ENCODE results near the gene DLK1. TPM values are rescaled to one million over a fixed set of nuclear protein-coding genes. Genes with fewer than 3 reads are reported as not detected.
A peak's percentile ranks its signal among the peaks of the same experiment; 100 is the strongest.

DLK1 gene
- polyA plus RNA-seq, 1 of the 3 experiments (the other 2 are of a cell fraction), result 1.7 TPM

- TF ChIP-seq PBX3 (IDR thresholded peaks at IDR 0.05) (no peak), NFIC (IDR thresholded peaks at IDR 0.05; ENCODE audit: borderline replicate concordance) (no peak), REST (IDR thresholded peaks at IDR 0.05; ENCODE audit: low read depth, low read length) (no peak), SIN3A (IDR thresholded peaks at IDR 0.05; ENCODE audit: borderline replicate concordance, low read depth, low read length) (no peak), EZH2phosphoT487 (IDR thresholded peaks at IDR 0.05; ENCODE audit: borderline replicate concordance, low read depth) (no peak)
These were observed 57.1 kb downstream of the DLK1 start (continued) for GRCh38 chr14:100783630-100784370.

GRCh38 chr14:100784523-100785337 lies 58.0 kb downstream of the DLK1 start:
- Histone ChIP-seq H3K4me3 (ENCODE audit: low read depth in 2 of 2, low read length in 1 of 2) (no peak overlapping the region), H3K27me3 (ENCODE audit: insufficient read depth) (no peaks in the 10 kb centered on the region), H3K79me2 (ENCODE audit: insufficient read depth) (no peaks in the 10 kb centered on the region), H3K36me3 (replicated peaks in 1 of 2; ENCODE audit: control insufficient read depth in 1 of 2, insufficient read depth in 2 of 2, low read length in 1 of 2) (no peaks in the 10 kb centered on the region), H3K4me2 (no peak overlapping the region), H3K4me1 (ENCODE audit: control insufficient read depth in 1 of 2, insufficient read depth in 2 of 2, low read depth in 1 of 2, low read length in 1 of 2) (peaks cover 0 to 81% of the 10 kb centered on the region in 2 experiments; a peak in 1 of 4 replicates), H3F3A (replicated peaks; ENCODE audit: insufficient read depth) (no peaks in the 10 kb centered on the region), H4K20me1 (ENCODE audit: insufficient read depth) (no peaks in the 10 kb centered on the region), H3K9me2 (no peaks in the 10 kb centered on the region), H3K27ac (ENCODE audit: low read depth in 2 of 2, low read length in 1 of 2) (peak overlapping the region in 1 of 2 experiments; percentile 100; a peak in 2 of 4 replicates), H2AFZ (ENCODE audit: low read depth) (no peak overlapping the region), H3K9me3 (no peaks in the 10 kb centered on the region), H3K9ac (no peak overlapping the region)
- DNase-seq, result no peak
- CTCF ChIA-PET, result interaction anchor here (0.6 to 3.6 kb wide), 8 partner anchors 12 to 400 kb away, joined by 3 to 21 read pairs (median 6); no protein-coding TSS in a partner anchor
- WGBS (ENCODE audit: low lambda C conversion rate), result 52% methylated on average over 11 of the region's 11 CpGs
- POLR2A ChIA-PET, result interaction anchor here (0.6 to 4.5 kb wide), 22 partner anchors 9 to 440 kb away, joined by 3 to 77 read pairs (median 6); partner anchors contain the start of gene RTL1
- TF ChIP-seq MXI1 (IDR thresholded peaks at IDR 0.05; ENCODE audit: low read depth, low read length) (0 out of 2 replicates have a peak, but pooled peaks have one; percentile 6), ZBTB33 (IDR thresholded peaks at IDR 0.05; ENCODE audit: borderline replicate concordance, low read depth) (no peak), EP300 (IDR thresholded peaks at IDR 0.05; ENCODE audit: borderline replicate concordance in 1 of 2, low read depth in 1 of 2, low read length in 1 of 2) (no peak), CHD2 (IDR thresholded peaks at IDR 0.05; ENCODE audit: low read length, partially characterized antibody) (no peak), TEAD4 (IDR thresholded peaks at IDR 0.05; ENCODE audit: borderline replicate concordance, insufficient read depth) (no peak), GATA2 (CRISPR knock-in tag; IDR thresholded peaks at IDR 0.05) (no peak), PBX3 (IDR thresholded peaks at IDR 0.05) (no peak), JUND (IDR thresholded peaks at IDR 0.05) (no peak)

Measured in SK-N-SH (cell line).